Measurements from ENCODE around the gene RNF115. TPM values are rescaled to one million over a fixed set of nuclear protein-coding genes. Genes with fewer than 3 reads are reported as not detected.
"Not testable (repeated sequence)": the region's sequence is repeated elsewhere in the genome, so short reads cannot be mapped to it uniquely, and the experiment has no call there.

Gene RNF115
- total RNA-seq, 2 donors from 2014 or later, result 7.4 to 7.7 TPM

DNA sequence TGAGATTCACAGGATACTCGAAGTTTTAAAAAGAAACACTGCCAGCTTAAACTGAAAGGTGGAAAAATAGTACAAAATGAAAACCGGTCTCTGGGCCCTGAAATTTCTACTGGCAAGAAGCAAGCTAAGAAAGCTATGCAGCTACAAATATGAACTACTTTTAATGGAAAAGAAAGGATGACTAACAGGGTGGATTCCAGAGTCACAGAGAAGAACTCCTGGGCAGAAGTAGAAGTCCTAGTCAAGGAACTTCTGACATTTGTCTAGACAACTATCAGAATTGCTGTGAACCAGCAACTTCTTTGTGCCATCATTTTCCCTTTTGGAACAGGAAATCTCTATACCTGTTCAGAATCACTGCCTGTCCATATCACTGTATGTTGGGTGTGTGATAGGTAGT lies 66.5 kb downstream of the RNF115 start:
- ATAC-seq (no peak), DNase-seq (no peak)
- intact Hi-C loops (cut with DNase I, micrococcal nuclease), result no loop called here

DNA sequence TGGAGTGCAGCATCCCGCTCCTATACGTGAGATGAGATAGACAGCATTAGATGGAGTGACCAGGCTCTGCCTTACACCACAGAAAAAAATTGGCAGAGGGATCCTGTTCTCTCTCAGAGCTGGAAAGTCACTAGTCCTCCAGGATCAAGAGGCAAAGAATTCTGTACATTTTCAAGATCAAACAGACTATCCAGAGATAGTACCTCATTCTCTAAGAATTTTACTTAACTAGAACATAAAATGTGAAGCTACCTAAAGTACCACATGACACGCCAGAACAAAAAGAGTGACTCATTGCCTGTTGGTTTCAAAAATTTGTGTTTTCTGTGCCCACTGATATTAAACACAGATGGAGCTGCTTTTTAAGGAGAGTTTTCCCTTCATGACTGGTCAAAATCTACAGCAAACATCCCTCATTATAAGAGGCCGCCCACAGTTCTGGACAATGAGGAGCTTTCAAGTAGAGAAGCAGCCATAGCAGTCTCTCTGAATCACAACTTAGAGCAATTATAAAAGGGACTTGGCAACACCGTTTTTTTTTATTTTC lies 72.3 kb downstream of the RNF115 start:
- intact Hi-C loops (cut with DNase I, micrococcal nuclease), result no loop called here
- ATAC-seq (no peak), DNase-seq (no peak)

DNA sequence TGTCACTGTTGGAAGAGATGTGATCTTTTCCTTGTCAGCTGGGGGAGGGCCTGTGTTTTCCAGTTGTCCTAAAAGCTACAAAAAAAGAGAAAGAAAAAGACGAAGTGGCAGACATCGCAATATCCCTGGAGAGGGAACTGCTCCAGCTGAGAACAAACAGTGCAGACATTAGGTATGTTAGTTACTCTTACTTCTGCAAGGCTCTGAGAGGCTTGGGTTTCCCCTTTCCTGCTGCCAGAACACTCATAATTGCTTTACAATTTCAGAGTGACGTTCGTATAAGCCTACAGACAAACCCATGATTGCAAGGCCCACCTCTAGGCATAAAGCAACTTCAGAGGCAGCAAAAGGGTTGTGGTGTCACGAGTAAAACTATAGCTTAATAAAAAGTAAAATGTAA lies 73.5 kb downstream of the RNF115 start:
- intact Hi-C loops (cut with DNase I, micrococcal nuclease), result no loop called here
- no peak for DNase-seq
- no peak for ATAC-seq

DNA sequence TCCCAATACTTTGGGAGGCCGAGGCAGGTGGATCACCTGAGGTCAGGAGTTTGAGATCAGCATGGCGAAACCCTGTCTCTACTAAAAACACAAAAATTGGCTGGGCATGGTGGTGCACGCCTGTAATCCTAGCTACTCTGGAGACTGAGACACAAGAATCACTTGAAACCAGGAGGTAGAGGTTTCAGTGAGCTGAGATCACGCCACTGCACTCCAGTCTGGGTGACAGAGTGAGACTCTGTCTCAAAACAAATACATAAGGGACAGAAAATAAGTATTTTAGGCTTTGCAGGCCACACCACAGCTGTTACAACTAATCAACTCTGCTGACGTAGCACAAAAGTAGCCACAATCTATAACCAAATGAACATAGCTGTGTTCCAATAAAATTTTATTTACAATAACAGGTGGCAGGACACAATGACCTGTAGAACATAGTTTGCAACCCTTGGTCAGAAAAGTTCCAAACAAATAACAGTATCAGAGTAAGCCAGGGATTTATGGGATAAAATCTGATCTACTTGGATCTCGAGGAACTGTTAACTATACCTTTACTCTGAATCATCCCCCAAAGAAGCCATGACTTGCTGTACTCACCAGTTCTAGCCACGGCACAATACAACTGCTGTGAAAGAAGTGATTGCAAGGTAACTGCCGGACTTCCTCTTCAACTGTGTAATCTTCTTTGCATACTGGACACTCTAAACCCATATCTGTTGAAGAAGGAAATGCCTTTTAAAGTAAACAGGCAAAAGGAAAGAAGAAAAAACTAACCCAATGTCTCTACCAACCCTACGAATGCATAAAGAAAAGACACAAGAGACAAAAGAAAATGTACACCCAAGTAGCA lies 76.3 kb downstream of the RNF115 start:
- intact Hi-C loops (cut with DNase I, micrococcal nuclease), result no loop called here
- DNase-seq (no peak), ATAC-seq (no peak)

DNA sequence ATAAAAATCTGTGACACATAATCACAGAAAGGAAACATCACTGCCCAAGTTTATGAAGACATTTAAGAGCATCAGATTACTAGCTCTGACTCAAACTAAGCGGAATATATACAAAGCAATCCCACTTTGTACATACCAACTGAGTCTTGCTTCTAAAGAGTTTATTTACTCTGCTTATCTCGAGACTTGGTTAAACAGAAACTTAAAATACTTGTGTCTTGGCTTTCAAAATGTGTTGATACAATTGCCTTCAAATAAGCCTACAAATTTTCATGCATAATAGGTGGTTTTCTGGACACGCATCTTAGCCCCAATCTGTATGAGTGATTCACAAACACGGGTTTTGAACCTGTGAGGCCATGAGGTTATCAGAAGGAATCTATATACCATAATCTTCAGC lies 83.6 kb downstream of the RNF115 start:
- intact Hi-C loops (cut with DNase I, micrococcal nuclease), result no loop called here
- no peak for DNase-seq
- ATAC-seq, result peak; percentile 81

DNA sequence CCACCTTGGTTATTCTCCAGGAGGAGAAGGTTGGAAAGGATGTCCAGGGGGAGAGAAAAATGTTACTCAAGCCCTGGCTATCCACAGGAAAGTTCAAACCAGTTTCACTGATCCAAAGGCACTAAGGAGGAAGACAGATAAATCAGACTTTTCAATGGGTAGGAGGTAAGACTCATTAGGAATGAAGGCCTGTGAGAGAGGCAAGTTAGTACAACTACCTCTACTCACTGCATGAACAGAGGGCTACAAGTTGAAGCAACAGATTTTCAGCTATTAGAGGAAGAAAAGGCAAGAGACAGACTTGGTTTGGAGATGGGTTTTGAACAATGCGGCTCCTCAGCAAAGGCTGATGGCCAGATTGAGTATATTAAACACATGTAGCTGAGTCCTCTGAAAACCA lies 87.7 kb downstream of the RNF115 start:
- DNase-seq (no peak), ATAC-seq (no peak)
- intact Hi-C loops (cut with DNase I, micrococcal nuclease), result no loop called here

DNA sequence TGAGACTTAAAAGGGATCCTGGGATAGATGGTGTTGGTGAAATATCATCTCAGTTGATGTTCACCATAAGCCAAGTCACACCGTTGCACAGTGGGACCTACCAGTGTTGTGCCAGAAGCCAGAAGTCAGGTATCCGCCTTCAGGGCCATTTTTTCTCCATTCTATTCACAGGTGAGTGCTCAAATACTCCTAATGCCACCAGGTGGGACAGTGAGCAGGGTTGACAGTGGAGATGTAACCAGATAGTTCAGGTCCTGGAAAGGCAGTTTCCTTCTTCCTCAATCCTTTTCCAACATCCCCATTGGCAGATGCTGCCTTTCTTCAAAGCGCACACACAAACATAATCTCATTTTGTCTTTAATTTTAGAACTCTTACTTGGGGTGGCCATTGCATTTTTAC lies 93.0 kb downstream of the RNF115 start:
- ATAC-seq, result no peak

DNA sequence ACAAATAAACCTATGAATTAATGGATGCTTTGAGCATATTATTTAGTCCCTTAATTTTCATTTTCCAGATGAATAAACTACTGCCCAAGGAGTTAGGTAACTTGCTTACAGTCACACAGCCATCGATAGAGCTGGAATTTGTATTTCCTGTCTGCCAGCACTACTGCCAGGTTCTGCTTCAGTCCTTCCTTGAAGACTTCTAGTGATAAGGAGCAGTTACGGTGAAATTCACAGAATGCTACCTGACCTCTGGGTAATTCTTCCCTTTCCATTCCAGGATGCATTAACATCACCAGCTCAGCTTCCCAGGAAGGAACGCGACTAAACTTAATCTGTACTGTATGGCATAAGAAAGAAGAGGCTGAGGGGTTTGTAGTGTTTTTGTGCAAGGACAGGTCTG lies 93.4 kb downstream of the RNF115 start:
- intact Hi-C loops (cut with DNase I, micrococcal nuclease), result no loop called here
- no peak for ATAC-seq
- no peak for DNase-seq

More for the DNA sequence above, 93.0 kb downstream of the RNF115 start:
- no peak for DNase-seq
- intact Hi-C loops (cut with DNase I, micrococcal nuclease), result no loop called here

DNA sequence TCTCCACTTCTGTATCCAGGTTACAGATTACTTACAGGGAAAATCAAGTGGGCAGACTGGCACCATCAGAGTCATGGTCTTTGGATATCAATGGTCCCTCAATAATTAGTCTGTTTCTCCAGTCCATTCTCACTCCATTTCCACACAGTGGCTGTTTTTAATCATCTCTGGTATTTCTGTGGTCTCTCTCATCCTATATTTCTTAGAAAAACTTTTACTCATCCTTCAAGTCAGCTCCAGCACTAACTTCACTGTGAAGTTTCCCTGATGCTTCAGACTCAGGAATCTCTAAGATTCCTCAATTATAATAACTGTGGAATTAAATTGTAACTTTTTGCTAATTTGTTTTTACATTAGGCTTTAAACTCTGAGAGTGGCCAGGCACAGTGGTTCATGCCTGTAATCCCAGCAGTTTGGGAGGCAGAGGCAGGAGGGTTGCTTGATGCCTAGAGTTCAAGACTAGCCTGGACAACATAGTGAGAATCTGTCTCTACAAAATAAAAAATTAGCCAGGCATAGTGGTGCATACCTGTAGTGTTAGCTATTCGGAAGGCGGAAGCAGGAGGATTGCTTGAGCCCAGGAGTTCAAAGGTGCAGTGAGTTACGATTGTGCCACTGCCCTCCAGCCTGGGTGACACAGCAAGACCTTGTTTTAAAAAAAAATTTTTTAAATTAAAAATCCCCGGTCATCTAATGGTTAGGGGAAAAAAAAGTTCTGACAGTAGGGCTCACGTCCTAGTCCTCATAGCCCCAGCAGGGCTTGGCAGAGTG lies 94.0 kb downstream of the RNF115 start:
- intact Hi-C loops (cut with DNase I, micrococcal nuclease), result no loop called here
- ATAC-seq (peak; percentile 47), DNase-seq (no peak)

DNA sequence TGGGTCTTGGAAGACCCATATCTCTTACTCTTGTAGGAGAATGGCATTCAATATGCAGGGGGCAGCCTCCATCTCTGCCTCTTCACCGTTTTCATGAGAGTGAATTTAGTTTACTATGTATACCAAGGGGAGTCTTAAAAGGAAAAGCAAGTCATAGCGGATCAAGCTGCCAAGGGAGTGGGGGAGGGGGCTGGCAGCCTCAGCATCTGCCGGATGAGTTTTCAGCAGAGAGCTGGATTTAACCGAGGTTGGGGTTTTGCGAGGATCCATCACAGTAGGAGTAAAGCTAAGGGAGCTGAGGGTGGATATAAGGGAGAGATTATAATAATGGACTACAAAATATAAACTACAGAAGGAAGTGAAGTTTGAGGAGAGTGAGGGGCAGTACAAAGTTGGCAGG lies 94.7 kb downstream of the RNF115 start:
- no peak for DNase-seq
- ATAC-seq, result no peak
- intact Hi-C loops (cut with DNase I, micrococcal nuclease), result no loop called here

DNA sequence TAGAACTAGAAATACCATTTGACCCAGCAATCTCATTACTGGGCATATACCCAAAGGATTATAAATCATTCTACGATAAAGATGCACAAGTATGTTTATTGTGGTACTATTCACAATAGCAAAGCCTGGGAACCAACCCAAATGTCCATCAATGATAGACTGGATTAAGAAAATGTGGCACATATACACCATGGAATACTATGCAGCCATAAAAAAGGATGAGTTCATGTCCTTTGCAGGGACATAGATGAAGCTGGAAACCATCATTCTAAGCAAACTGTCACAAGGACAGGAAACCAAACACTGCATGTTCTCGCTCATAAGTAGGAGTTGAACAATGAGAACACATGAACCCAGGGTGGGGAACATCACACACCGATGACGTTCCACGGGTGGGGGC lies 97.7 kb downstream of the RNF115 start:
- intact Hi-C loops (cut with DNase I, micrococcal nuclease); DNase-seq; ATAC-seq: not testable (repeated sequence)

DNA sequence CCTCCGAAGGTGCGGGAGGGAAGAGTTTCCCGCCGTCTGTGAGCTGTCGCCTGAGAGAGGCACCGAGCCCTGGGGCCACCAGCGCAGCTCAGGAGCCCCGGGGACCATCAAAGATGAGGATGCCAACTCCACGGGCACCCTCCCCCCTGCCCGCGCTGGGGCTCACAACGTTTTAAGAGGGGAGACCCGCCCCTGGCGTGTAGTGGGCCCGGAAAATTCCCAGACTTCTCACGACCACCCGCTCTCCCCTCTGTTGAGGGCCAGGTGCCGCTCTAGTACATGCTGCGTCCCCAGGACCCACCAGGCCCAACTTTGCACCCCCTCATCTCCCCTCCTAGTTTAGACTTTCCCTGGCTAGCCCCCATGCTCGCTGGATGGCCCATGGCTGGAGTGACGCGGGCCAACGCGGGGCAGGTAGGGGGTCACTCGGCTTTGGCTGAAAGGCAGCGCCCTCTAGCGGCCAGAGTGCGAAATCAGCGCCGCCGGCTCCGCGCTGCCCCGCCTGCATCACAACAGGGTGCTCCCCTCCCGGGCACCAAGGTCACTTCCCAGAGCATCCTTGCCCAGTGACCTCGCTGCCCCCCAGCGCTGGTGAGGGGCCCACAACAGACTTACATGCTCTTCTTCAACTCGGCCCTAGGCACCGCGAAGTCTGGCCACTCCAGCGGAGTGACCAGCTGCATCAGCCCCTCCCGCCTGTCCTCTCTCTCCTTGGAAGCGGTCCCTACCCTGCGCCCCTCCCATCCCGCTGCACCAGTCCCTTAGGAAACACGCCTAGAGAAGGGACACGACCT lies 102.8 kb downstream of the RNF115 start:
- ATAC-seq (peak; percentile 88), DNase-seq (peak; percentile 33 to 70)
- intact Hi-C loops (cut with DNase I, micrococcal nuclease), result no loop called here

DNA sequence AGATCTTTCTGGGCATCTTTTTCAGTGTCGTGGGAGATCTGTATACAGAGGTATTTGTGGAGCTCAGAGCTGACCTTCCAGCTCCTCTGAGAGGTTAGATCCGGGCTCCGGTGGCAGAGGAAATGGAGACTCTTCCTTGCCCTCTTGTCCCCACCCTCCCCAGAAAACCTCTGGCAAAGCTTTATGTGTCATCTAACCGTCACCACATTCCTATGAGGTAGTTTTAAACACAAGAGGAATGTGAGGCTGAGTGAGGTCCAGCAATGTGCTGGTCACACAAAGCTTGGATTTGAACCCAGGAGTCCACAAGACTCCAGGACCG lies 103.4 kb downstream of the RNF115 start:
- intact Hi-C loops (cut with DNase I, micrococcal nuclease), result no loop called here
- DNase-seq, result no peak
- ATAC-seq, result no peak

DNA sequence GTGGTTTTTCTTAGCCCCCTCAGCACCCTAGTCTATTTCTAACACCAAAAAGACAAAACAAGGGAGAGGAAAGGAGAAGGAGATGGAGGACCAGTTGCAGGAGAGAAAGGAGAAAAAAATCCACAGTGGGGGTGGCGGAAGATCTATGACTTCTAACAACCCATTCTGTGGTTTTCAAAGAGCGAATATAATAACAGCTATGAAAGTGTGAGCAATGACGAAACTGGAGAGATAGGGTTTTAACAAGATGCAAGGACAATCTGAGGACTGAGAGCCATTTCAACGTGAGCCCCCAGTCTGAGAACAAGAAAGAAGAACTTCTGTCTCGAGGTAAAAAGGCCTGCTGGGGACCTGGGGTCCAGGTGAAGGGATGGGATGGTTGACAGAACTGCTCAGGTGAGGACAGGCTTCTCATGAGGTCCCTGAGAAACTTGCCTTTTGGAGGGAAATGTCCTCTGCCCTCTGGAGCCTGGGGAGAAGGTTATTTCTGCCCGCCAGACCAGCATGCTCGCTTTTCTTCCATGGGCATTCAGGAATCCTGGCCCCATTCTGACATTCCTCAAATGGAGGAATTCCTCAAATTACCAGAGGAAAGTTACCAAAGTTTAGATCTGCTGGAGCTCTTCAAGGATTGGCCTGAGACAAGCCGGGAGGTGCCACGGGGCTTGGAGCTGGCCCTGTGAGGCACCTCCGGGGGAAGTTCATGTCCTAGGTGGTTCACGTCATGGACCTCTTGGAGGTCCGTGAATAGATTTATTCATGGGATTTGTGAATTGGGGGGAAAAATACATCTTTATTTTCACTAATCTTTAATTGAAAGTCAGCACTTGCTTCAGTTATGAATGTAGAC lies 104.4 kb downstream of the RNF115 start, which contains the start of gene CD160:
CD160 (plus strand) TSS at position 270 of the 850 bp plus-strand sequence. CDS start 8,829 bp downstream, outside the sequence.
- intact Hi-C loops (cut with DNase I, micrococcal nuclease), result no loop called here
- no peak for DNase-seq
- no peak for ATAC-seq

DNA sequence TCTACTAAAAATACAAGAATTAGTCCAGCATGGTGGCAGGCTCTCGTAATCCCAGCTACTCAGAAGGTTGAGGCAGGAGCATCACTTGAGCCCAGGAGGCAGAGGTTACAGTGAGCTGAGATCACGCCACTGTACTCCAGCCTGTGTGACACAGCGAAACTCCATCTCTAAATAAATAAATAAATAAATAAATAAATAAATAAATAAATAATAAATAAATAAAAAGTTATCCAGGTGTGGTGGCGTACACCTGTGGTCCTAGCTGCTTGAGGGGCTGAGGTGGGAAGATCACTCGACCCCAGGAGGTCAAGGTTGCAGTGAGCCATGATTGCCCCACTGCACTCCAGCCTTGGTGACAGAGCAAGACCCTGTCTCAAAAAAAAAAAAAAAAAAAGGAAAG lies 105.4 kb downstream of the RNF115 start:
- intact Hi-C loops (cut with DNase I, micrococcal nuclease); ATAC-seq; DNase-seq: not testable (repeated sequence)

DNA sequence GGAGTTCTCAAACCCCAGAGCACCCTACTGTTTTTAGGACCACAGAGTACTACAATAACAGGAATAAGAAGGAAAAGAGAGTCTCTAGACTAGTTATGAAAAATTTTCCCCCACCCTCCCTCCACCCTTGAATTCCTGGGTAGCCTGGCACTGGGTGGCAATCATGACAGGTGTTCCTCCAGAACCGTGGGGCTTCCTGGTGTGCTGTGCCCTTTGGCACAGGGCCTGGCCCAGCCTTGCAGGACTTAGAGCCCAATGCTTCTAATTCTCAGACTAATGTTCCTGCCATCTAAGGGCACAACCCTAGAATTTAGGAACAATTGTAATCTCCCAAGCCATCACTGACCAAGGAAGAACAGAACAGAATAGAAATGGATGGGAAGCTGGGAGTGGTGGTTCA lies 106.1 kb downstream of the RNF115 start:
- peak in 1 of 2 donors; percentile 20 for DNase-seq
- ATAC-seq, result peak; percentile 60
- intact Hi-C loops (cut with DNase I, micrococcal nuclease), result no loop called here

DNA sequence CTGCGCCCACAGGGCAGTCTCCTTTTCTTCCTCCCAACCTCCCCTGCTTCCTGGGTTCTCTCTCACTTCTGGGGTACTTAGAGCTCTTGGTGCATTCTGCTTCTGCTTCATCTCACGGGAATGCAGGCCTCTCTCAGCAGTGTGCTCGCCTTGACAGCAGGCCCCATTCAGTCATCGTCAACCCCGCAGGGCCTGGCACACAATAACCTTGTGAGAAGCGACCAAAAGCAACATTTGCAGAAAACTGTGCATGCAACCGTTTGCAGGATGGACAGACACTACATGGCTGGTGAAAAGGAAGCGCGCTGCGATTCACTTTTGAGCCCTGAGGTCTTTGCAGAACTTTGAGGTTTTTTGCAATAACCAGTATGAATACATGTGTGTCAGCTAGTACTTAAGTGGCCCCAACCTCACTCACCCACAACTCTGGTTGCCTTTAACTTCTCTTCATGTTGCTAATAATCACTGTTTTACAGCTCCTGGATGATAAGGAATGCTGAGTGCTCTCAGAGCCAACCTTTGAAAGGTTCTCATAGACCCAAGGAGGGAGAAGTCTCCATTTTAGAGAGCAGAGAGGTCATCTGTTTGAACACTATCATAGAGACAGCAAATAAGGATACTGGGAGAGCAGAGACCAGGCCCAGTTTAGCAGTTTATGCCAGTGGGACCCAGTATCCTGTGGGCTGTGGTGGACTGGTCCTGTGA lies 107.1 kb downstream of the RNF115 start:
- intact Hi-C loops (cut with DNase I, micrococcal nuclease), result no loop called here
- DNase-seq, result no peak
- no peak for ATAC-seq
